HG03558 (cell line): ENCODE measurements around the gene CDHR2.

Experiments used
- ATAC-seq: cut with Tn5 transposase; IDR thresholded peaks from one replicate; pipeline ENCODE4 v1.9.1; 2021; ENCODE audit warnings: moderate number of reproducible peaks; ENCODE audit not compliant: unreplicated experiment; ENCODE audit errors: extremely low read depth

CDHR2 gene

GRCh38 chr5:176548967-176549444 is at the start of gene CDHR2:
Gene CDHR2, plus strand, starts transcription at chr5:176549342. Its CDS starts 16,011 bp downstream, at chr5:176565353.
- ATAC-seq, result no peak

- no peak for ATAC-seq
Measured at GRCh38 chr5:176500511-176500910, 48.6 kb upstream of the CDHR2 start.

GRCh38 chr5:176501333-176501732 is 47.8 kb upstream of the CDHR2 start:
- ATAC-seq, result no peak

GRCh38 chr5:176503496-176503895 is 45.6 kb upstream of the CDHR2 start:
- no peak for ATAC-seq

- ATAC-seq, result no peak
Measured at GRCh38 chr5:176507911-176508310, 41.2 kb upstream of the CDHR2 start.

- ATAC-seq, result no peak
Measured at GRCh38 chr5:176508603-176509002, 40.5 kb upstream of the CDHR2 start.

- ATAC-seq, result no peak
Measured at GRCh38 chr5:176513788-176514187, 35.4 kb upstream of the CDHR2 start.

GRCh38 chr5:176514244-176514950 is 34.7 kb upstream of the CDHR2 start:
- no peak for ATAC-seq

- no peak for ATAC-seq
Measured at GRCh38 chr5:176515396-176515795, 33.7 kb upstream of the CDHR2 start.

- no peak for ATAC-seq
Measured at GRCh38 chr5:176517053-176517661, 32.0 kb upstream of the CDHR2 start.

- no peak for ATAC-seq
Measured at GRCh38 chr5:176519810-176520720, 29.1 kb upstream of the CDHR2 start.

- no peak for ATAC-seq
Measured at GRCh38 chr5:176521286-176521685, 27.9 kb upstream of the CDHR2 start.

- ATAC-seq, result no peak
Measured at GRCh38 chr5:176521699-176522263, 27.4 kb upstream of the CDHR2 start.

- no peak for ATAC-seq
Measured at GRCh38 chr5:176524138-176524537, 25.0 kb upstream of the CDHR2 start.

- ATAC-seq, result no peak
Measured at GRCh38 chr5:176524987-176525386, 24.2 kb upstream of the CDHR2 start.

- no peak for ATAC-seq
Measured at GRCh38 chr5:176525677-176526076, 23.5 kb upstream of the CDHR2 start.

- no peak for ATAC-seq
Measured at GRCh38 chr5:176526462-176526861, 22.7 kb upstream of the CDHR2 start.

- ATAC-seq, result no peak
Measured at GRCh38 chr5:176527246-176528222, 21.6 kb upstream of the CDHR2 start.

- ATAC-seq, result no peak
Measured at GRCh38 chr5:176528301-176528700, 20.8 kb upstream of the CDHR2 start.
